GM21528 (cell line): ENCODE measurements around the gene SORBS1.

ENCODE experiments used
- ATAC-seq: cut with Tn5 transposase; IDR thresholded peaks from one replicate; pipeline ENCODE4 v1.9.1; 2021; ENCODE audit warnings: mild to moderate bottlenecking, moderate library complexity; ENCODE audit not compliant: unreplicated experiment, low FRiP score

The SORBS1 gene

GRCh38 chr10:95421782-95422181 lies 139.4 kb downstream of the SORBS1 start:
- no peak for ATAC-seq

DNA sequence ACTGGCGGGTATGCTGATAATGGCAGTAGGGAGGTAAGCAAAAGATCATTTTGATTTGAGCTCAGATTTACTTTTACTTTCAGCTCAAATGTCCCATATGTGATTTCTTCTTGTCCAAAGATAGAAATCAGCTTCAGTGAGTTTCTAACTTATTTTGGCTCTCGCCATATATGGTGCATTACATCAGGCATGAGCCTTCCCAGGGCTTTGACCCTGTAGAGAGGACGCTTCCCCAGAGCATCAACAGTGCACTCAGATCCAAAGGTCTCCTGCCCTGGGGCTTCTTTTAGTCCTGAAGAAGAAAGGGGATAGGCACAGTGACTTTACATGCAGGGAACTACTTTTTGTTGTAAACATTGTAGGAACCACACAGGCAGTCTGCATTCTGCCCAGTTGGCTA lies 141.8 kb downstream of the SORBS1 start:
- no peak for ATAC-seq

GRCh38 chr10:95416973-95417372 lies 144.2 kb downstream of the SORBS1 start:
- no peak for ATAC-seq

GRCh38 chr10:95416270-95416669 lies 144.9 kb downstream of the SORBS1 start:
- ATAC-seq: no peak

GRCh38 chr10:95415621-95416031 lies 145.5 kb downstream of the SORBS1 start:
- no peak for ATAC-seq

GRCh38 chr10:95414844-95415485 lies 146.2 kb downstream of the SORBS1 start:
- no peak for ATAC-seq

DNA sequence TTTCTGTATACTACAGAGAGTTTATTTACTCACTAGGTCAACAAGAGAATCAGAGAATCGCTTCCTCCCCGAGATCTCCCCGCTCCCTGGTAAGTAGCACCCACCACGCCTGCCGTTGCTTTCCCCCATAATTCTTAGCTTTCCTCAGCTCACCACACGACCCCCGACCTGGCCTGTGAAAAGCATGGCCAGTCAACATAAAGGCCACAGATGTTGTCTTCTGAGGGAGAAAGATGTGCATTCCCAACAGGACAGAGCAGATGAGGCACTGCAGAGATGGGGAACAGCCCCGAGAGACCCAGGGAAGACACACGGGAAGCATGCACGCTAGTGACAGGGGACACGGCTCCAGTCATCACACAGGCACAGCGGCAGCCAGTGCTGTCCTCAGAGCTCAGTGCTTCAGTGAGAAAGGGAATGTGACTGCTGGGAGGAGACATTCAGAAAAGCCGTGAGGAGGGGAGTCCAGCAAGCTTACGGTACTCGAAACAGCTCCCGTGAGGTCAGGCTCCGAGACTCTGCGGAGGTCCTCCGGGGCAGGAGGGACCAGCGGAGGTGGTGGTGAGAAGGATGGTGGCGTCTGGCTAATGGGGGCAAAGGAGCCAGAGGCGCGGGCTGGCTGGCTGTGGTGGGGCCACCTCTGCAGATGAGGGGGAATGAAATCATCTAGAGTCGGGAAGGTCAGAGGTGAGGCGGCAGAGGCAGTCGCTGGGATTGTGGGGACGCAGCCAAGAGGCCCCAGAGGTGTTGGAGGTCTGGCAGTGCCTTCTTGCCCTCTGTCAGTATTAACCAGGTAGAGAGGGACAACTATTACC lies 146.9 kb downstream of the SORBS1 start:
- no peak for ATAC-seq

GRCh38 chr10:95413588-95413987 lies 147.6 kb downstream of the SORBS1 start:
- no peak for ATAC-seq

DNA sequence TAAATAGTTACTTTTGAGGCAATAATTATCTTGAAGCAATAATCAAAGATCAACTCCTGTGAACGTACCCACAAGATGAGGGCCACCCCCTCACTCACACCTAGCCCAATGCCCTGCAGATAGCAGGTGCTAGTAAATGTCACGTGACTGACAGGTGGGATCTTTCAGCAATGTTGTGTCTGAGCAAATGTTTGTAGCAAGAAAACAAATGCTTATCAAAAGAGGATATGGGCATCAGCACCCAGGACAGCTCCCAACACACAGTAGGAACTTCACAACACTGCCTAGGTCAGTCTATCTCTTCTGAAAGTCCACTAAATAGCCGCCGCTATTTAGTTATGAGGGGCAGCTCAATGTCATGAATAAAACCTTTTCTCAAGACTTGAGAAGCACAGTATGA lies 149.5 kb downstream of the SORBS1 start:
- no peak for ATAC-seq

DNA sequence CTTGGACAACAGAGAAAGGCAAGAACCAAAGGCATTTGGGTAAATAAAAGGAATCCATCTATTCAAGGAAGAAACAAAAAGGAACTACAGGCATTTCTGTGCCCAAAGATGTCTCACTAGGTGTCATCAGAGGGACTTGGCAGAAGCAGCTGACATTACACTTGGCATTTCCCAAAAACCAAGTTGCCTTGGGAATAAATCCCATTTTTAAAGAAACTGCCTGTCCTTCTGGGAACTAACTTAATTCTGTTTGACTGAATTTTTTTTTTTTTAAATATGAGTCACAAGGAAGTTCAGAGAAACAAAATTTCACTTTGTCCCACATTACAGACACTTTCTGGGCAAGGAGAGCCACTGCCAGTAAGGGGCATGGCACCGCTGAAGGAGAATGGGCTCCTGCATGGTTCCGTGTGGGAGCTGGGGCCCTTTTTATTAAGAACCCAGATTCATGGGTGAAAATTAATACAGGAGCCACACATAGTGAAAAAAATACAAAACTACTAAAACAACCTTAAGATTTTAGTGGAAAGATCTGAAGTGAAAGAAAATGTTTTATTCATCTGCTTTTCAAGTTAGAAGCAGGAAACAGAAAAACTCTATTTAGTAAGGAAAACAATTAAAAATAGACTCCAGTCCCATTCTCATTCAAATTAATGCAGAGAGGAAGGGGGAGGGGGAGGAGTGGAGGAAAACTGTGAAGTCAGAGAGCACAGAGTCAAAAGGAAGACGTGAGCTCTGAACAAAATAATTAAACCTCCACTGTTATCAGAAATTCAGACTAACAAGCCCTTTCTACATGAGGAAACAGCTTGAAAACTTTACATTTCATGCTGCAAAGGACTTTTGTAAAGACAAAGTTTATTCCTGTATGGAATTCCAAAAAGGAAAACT lies 151.9 kb downstream of the SORBS1 start:
- no peak for ATAC-seq

- no peak for ATAC-seq
Observed at GRCh38 chr10:95408148-95408960, 152.8 kb downstream of the SORBS1 start.

GRCh38 chr10:95407546-95407945 lies 153.6 kb downstream of the SORBS1 start:
- no peak for ATAC-seq

DNA sequence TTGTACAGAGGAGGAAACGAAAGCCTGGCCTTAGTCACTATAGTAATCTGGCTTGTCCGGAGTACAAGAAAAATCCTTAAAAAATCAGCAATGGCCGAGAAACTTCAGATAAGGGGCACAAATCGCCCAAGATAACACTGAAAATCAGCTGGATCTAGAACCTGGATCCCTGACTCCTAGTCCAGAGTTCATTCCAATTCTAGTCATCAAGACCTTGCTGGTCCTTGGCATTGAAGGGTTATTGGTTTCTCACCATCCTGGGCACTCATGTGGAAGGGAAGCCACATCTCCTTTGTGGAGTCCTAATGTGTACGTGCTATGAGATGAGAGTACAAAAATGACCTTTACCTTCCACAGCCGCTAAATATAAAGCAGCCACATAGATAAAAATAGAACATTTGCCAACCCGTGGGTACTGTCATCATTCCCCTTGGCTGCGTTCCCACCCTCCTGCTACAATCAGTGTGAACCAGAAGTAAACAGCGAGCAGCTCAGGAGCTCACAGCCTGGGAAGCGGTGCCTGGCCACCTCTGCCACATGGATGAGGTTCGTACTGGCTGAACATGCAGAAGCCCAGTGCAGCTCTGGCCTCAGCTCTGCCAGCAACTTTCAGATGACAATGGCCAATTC lies 154.4 kb downstream of the SORBS1 start:
- ATAC-seq: no peak

GRCh38 chr10:95405655-95406054 lies 155.5 kb downstream of the SORBS1 start:
- ATAC-seq: no peak

GRCh38 chr10:95404864-95405263 lies 156.3 kb downstream of the SORBS1 start:
- no peak for ATAC-seq

GRCh38 chr10:95404462-95404858 lies 156.7 kb downstream of the SORBS1 start:
- no peak for ATAC-seq

- no peak for ATAC-seq
Observed at GRCh38 chr10:95403700-95404461, 157.3 kb downstream of the SORBS1 start.

DNA sequence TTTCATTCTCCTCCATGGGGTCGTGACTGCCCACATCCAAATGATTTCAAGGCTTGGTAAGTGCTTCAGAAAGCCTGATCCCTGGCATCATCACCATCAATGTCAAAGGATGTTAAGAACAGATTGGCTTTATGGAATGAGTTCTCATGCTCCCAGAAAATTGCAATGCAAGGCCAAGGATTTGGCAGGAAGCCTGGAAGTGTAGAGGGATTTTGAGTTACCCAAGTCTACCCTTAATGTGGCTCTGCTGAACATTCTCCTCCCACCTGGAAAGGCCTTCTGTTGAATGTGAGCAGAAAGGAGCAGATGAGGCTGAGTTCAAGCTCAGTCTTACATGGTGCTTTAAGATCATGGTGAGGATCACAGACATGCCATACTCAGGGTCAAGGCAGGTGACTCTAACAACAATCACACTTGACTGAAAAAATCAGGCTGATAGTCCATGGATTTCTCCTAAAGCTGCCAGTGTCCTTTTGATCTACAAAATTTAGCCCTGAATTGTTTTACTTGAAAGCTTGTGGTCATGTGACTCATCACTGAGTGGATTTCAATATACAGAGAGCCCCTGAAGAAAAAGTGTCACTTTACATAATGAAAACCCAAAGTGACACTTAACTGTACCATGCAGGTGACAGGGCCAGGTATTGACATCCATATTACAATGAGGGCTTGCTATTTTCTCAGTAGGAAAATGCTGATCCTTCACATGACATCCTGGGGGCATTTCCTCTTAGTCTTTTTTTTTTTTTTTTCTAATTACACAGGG lies 159.3 kb downstream of the SORBS1 start:
- ATAC-seq: no peak
